SK-N-SH treated with all-trans-retinoic acid at 6 μM for 48 hours (cell line): ENCODE data around the gene MKRN2OS.

ENCODE experiments used
- ATAC-seq: fragments of 200-7000 bp; cut with Tn5 transposase; 3 replicates; pipeline ENCODE4 v1.9.1; 2020; ENCODE audit warnings: mild to moderate bottlenecking, moderate library complexity
- BACH2 ChIP-seq: fragments of 250-450 bp; sonication (Bioruptor Pico); IDR thresholded peaks from 2 replicates; pipeline ENCODE4 v1.9.0; 2021; ENCODE audit warnings: mild to moderate bottlenecking, borderline replicate concordance
- CSDC2 ChIP-seq: fragments of 250-450 bp; sonication (Bioruptor Pico); IDR thresholded peaks from 2 replicates; pipeline ENCODE4 v1.5.0; 2020; ENCODE audit warnings: mild to moderate bottlenecking, moderate library complexity
- ISL1 ChIP-seq: fragments of 250-450 bp; sonication (Bioruptor Pico); IDR thresholded peaks from 2 replicates; pipeline ENCODE4 v2.1.2; 2022; ENCODE audit warnings: mild to moderate bottlenecking, moderate library complexity
- OSR1 ChIP-seq: fragments of 250-450 bp; sonication (Bioruptor Pico); IDR thresholded peaks from 2 replicates; pipeline ENCODE4 v1.8.0; 2022; ENCODE audit warnings: moderate library complexity, mild to moderate bottlenecking, inconsistent platforms
- ZC3H10 ChIP-seq: fragments of 250-450 bp; sonication (Bioruptor Pico); IDR thresholded peaks from 2 replicates; pipeline ENCODE4 v1.5.1; 2021; ENCODE audit warnings: mild to moderate bottlenecking, moderate library complexity
- ZFP3 ChIP-seq: fragments of 250-450 bp; sonication (Bioruptor Pico); IDR thresholded peaks from 2 replicates; pipeline ENCODE4 v1.5.0; 2020; ENCODE audit warnings: mild to moderate bottlenecking, moderate library complexity
- ZFP30 ChIP-seq: fragments of 450-650 bp; formaldehyde crosslinking; IDR thresholded peaks from 2 replicates; pipeline ENCODE4 v1.5.0; 2022; ENCODE audit warnings: mild to moderate bottlenecking, moderate library complexity
- ZNF70 ChIP-seq: fragments of 450-650 bp; formaldehyde crosslinking; IDR thresholded peaks from 2 replicates; pipeline ENCODE4 v1.5.0; 2020; ENCODE audit warnings: mild to moderate bottlenecking, moderate library complexity
- ZNF8 ChIP-seq: fragments of 450-650 bp; formaldehyde crosslinking; IDR thresholded peaks from 2 replicates; pipeline ENCODE4 v1.5.0; 2020; ENCODE audit warnings: mild to moderate bottlenecking, moderate library complexity
- TF ChIP-seq, protein P1 (sequence below): fragments of 250-450 bp; sonication (Bioruptor Pico); IDR thresholded peaks from 2 replicates; pipeline ENCODE4 v1.8.0; 2021; ENCODE audit warnings: low read depth, mild to moderate bottlenecking, moderate library complexity, borderline replicate concordance
- TF ChIP-seq, protein P2 (sequence below): fragments of 250-450 bp; sonication (Bioruptor Pico); IDR thresholded peaks from 2 replicates; pipeline ENCODE4 v1.5.0; 2020; ENCODE audit warnings: mild to moderate bottlenecking, moderate library complexity
- TF ChIP-seq, protein P3 (sequence below): fragments of 250-450 bp; sonication (Bioruptor Pico); IDR thresholded peaks from 2 replicates; pipeline ENCODE4 v1.5.1; 2021; ENCODE audit warnings: mild to moderate bottlenecking, moderate library complexity
- TF ChIP-seq, protein P4 (sequence below): fragments of 250-450 bp; sonication (Bioruptor Pico); IDR thresholded peaks from 2 replicates; pipeline ENCODE4 v1.8.0; 2020; ENCODE audit warnings: mild to moderate bottlenecking, moderate library complexity, borderline replicate concordance
- TF ChIP-seq, protein P5 (sequence below): fragments of 250-450 bp; sonication (Bioruptor Pico); IDR thresholded peaks from 2 replicates; pipeline ENCODE4 v1.5.1; 2020; ENCODE audit warnings: low read depth, mild to moderate bottlenecking, moderate library complexity

Gene MKRN2OS

DNA sequence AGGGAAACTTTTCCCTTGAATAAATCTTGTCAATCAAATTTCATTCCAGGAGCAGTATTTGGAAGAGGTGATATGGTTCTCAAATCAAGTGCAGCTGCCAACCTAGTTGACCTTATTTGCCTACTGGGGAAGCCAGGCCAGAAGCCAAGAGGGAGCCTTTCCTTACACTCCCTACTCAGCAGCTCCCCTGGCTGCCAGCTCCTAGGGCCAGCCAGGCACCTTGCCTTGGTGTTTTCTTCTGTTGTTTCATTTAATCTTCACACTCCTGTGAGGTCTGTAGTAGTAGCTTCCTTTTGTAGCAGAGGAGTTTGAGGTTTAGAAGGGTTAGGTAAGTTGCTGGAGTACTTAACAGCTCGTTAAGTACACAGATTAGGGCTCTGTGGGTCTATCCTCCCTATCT, 22.6 kb downstream of the MKRN2OS start:
- ATAC-seq, result no peak

DNA sequence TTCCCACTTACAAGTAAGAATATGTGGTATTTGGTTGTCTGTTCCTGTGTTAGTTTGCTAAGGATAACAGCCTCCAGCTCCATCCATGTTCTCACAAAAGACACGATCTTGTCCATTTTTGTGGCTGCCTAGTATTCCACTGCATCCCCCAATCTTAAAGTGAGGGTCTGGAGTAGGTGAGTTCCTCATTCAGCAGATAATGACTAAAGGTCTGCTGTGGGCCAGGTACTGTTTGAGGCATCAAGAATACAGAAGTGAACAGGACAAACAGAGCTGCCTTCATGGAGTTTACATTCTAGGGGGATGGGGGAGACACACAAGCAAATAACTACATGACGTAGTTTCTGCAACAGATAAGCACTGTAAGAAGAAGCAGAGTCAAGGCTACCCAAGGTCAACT, 24.3 kb downstream of the MKRN2OS start:
- ATAC-seq, result no peak
- TF ChIP-seq, protein P1, sequence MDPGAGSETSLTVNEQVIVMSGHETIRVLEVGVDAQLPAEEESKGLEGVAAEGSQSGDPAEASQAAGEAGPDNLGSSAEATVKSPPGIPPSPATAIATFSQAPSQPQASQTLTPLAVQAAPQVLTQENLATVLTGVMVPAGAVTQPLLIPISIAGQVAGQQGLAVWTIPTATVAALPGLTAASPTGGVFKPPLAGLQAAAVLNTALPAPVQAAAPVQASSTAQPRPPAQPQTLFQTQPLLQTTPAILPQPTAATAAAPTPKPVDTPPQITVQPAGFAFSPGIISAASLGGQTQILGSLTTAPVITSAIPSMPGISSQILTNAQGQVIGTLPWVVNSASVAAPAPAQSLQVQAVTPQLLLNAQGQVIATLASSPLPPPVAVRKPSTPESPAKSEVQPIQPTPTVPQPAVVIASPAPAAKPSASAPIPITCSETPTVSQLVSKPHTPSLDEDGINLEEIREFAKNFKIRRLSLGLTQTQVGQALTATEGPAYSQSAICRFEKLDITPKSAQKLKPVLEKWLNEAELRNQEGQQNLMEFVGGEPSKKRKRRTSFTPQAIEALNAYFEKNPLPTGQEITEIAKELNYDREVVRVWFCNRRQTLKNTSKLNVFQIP (CRISPR knock-in tag), result no peak
- TF ChIP-seq, protein P2, sequence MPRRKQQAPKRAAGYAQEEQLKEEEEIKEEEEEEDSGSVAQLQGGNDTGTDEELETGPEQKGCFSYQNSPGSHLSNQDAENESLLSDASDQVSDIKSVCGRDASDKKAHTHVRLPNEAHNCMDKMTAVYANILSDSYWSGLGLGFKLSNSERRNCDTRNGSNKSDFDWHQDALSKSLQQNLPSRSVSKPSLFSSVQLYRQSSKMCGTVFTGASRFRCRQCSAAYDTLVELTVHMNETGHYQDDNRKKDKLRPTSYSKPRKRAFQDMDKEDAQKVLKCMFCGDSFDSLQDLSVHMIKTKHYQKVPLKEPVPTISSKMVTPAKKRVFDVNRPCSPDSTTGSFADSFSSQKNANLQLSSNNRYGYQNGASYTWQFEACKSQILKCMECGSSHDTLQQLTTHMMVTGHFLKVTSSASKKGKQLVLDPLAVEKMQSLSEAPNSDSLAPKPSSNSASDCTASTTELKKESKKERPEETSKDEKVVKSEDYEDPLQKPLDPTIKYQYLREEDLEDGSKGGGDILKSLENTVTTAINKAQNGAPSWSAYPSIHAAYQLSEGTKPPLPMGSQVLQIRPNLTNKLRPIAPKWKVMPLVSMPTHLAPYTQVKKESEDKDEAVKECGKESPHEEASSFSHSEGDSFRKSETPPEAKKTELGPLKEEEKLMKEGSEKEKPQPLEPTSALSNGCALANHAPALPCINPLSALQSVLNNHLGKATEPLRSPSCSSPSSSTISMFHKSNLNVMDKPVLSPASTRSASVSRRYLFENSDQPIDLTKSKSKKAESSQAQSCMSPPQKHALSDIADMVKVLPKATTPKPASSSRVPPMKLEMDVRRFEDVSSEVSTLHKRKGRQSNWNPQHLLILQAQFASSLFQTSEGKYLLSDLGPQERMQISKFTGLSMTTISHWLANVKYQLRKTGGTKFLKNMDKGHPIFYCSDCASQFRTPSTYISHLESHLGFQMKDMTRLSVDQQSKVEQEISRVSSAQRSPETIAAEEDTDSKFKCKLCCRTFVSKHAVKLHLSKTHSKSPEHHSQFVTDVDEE (CRISPR knock-in tag), result no peak

More for the DNA sequence above, 22.6 kb downstream of the MKRN2OS start:
- TF ChIP-seq, protein P1 (CRISPR knock-in tag), result no peak
- TF ChIP-seq, protein P2 (CRISPR knock-in tag), result no peak
- TF ChIP-seq CSDC2 (CRISPR knock-in tag) (no peak), OSR1 (no peak), ZNF8 (CRISPR knock-in tag) (no peak), BACH2 (CRISPR knock-in tag) (no peak), ZFP3 (CRISPR knock-in tag) (no peak), ISL1 (no peak), ZC3H10 (CRISPR knock-in tag) (no peak), ZFP30 (CRISPR knock-in tag) (no peak), ZNF70 (CRISPR knock-in tag) (no peak)
- TF ChIP-seq, protein P3, sequence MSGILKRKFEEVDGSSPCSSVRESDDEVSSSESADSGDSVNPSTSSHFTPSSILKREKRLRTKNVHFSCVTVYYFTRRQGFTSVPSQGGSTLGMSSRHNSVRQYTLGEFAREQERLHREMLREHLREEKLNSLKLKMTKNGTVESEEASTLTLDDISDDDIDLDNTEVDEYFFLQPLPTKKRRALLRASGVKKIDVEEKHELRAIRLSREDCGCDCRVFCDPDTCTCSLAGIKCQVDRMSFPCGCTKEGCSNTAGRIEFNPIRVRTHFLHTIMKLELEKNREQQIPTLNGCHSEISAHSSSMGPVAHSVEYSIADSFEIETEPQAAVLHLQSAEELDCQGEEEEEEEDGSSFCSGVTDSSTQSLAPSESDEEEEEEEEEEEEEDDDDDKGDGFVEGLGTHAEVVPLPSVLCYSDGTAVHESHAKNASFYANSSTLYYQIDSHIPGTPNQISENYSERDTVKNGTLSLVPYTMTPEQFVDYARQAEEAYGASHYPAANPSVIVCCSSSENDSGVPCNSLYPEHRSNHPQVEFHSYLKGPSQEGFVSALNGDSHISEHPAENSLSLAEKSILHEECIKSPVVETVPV, result no peak
- TF ChIP-seq, protein P4, sequence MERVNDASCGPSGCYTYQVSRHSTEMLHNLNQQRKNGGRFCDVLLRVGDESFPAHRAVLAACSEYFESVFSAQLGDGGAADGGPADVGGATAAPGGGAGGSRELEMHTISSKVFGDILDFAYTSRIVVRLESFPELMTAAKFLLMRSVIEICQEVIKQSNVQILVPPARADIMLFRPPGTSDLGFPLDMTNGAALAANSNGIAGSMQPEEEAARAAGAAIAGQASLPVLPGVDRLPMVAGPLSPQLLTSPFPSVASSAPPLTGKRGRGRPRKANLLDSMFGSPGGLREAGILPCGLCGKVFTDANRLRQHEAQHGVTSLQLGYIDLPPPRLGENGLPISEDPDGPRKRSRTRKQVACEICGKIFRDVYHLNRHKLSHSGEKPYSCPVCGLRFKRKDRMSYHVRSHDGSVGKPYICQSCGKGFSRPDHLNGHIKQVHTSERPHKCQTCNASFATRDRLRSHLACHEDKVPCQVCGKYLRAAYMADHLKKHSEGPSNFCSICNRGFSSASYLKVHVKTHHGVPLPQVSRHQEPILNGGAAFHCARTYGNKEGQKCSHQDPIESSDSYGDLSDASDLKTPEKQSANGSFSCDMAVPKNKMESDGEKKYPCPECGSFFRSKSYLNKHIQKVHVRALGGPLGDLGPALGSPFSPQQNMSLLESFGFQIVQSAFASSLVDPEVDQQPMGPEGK (CRISPR knock-in tag), result no peak
- TF ChIP-seq, protein P5, sequence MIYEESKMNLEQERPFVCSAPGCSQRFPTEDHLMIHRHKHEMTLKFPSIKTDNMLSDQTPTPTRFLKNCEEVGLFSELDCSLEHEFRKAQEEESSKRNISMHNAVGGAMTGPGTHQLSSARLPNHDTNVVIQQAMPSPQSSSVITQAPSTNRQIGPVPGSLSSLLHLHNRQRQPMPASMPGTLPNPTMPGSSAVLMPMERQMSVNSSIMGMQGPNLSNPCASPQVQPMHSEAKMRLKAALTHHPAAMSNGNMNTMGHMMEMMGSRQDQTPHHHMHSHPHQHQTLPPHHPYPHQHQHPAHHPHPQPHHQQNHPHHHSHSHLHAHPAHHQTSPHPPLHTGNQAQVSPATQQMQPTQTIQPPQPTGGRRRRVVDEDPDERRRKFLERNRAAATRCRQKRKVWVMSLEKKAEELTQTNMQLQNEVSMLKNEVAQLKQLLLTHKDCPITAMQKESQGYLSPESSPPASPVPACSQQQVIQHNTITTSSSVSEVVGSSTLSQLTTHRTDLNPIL (CRISPR knock-in tag), result no peak
